Spleen (tissue), 11 donors: Measurements from ENCODE around the gene ANKFY1. TPM values are rescaled to one million over a fixed set of nuclear protein-coding genes. Genes with fewer than 3 reads are reported as not detected.
A peak's percentile ranks its signal among the peaks of the same experiment; 100 is the strongest.

Experiments used
- DNase-seq: peaks from one replicate; pipeline ENCODE4 v3.0.0-alpha.2; 2020
- H3K27ac ChIP-seq, 8 donors: fragments of 200-600 bp; sonication (generic) in 7 of 8; 1 replicate in 4 of 8; 2 replicates in 4 of 8; pipeline versions ENCODE4 v1.5.0 to v1.8.0; 2016 to 2021; ENCODE audit warnings: inconsistent platforms in 4 of 8, mild to moderate bottlenecking in 4 of 8, moderate library complexity in 1 of 8
- H3K27me3 ChIP-seq, 7 donors: fragments of 200-600 bp; sonication (generic) in 6 of 7; replicated peaks in 1 of 7; 1 replicate in 4 of 7; 2 replicates in 3 of 7; pipeline versions ENCODE4 v1.5.0 to v1.8.0; 2016 to 2021; ENCODE audit warnings: inconsistent platforms in 3 of 7, mild to moderate bottlenecking in 1 of 7
- H3K36me3 ChIP-seq, 6 donors: fragments of 200-600 bp; sonication (generic) in 5 of 6; 1 replicate in 4 of 6; 2 replicates in 2 of 6; pipeline versions ENCODE4 v1.5.0 to v1.8.0; 2016 to 2021; ENCODE audit warnings: inconsistent platforms in 2 of 6
- H3K4me1 ChIP-seq, 6 donors: fragments of 200-600 bp; sonication (generic) in 5 of 6; 1 replicate in 3 of 6; 2 replicates in 3 of 6; pipeline versions ENCODE4 v1.5.0 to v1.8.0; 2016 to 2021; ENCODE audit warnings: inconsistent platforms in 3 of 6
- H3K4me3 ChIP-seq, 8 donors: fragments of 200-600 bp; sonication (generic) in 7 of 8; 1 replicate in 4 of 8; 2 replicates in 4 of 8; pipeline versions ENCODE4 v1.5.0 to v1.8.0; 2016 to 2021; ENCODE audit warnings: inconsistent platforms in 4 of 8, mild to moderate bottlenecking in 4 of 8, moderate library complexity in 2 of 8
- H3K9me3 ChIP-seq, 8 donors: fragments of 200-600 bp; sonication (generic) in 7 of 8; 1 replicate in 4 of 8; 2 replicates in 4 of 8; pipeline versions ENCODE4 v1.5.0 to v1.8.0; 2016 to 2021; ENCODE audit warnings: inconsistent platforms in 4 of 8
- CTCF ChIP-seq, 11 experiments: fragments of 200-600 bp in 7 of 11; fragments of 450-650 bp in 4 of 11; sonication (generic) in 4 of 11; IDR thresholded peaks in 8 of 11; conservative IDR thresholded peaks in 3 of 11; 1 replicate in 7 of 11; 2 replicates in 4 of 11; pipeline versions ENCODE4 v1.4.0 to v1.8.0; 2016 to 2021; ENCODE audit warnings: antibody characterized with exemption in 11 of 11, inconsistent platforms in 4 of 11, mild to moderate bottlenecking in 1 of 11
- POLR2A ChIP-seq, 3 donors: fragments of 450-650 bp; IDR thresholded peaks; one replicate each; pipeline ENCODE4 v1.5.1; 2017; ENCODE audit warnings: antibody characterized with exemption in 3 of 3, mild to moderate bottlenecking in 1 of 3
- POLR2AphosphoS5 ChIP-seq, 3 donors: sonication (generic); formaldehyde crosslinking; IDR thresholded peaks; one replicate each; pipeline ENCODE4 v1.5.1; 2017; ENCODE audit warnings: antibody characterized with exemption in 3 of 3
- WGBS, 5 donors: extraction: QIAGEN DNeasy Blood & Tissue Kit in 3 of 5; methylation state at CpG; one replicate each; pipeline versions ENCODE4 v1.1.5 to v1.1.7; 2013 to 2018; 5-methylcytosine and 5-hydroxymethylcytosine counted together
- intact Hi-C: fragments of 100-400 bp; cut with DNase I; formaldehyde crosslinking; loops from one replicate; pipeline ENCODE4 v1.15.0; 2023; ENCODE audit warnings: low total_unique reads
- polyA plus RNA-seq, 3 donors: library from polyadenylated mRNA; stranded (reverse); fragments of 200-250 nt; gene quantifications; one replicate each; pipeline ENCODE4 v1.2.1, GENCODE V29; 2013
- total RNA-seq, 7 donors: library from RNA; depleted of rRNA in 3 of 7; stranded (reverse); fragments of >200 nt in 3 of 7; fragmentation: NEBNext Ultra II Directional in 4 of 7; extraction: Animal tissue kit (Norgen Biotek cat#: 25700) in 4 of 7; gene quantifications; one replicate each; pipeline versions ENCODE4 v1.1.0 to v1.2.1, GENCODE V29; 2016 to 2021
- donor health status: healthy with polysubstance abuse.
- donor health status: DM: no; HTN: no; CAD: no; lungs with moderate emphysema.
- donor health status: DM: no; HTN: no; CAD: no.
- donor health status: Bipolar disorder and iron deficiency.
- donor health status: healthy.
- donor health status: DM: no; HTN: no; CAD: no.
- donor health status: DM: yes; HTN: yes; CAD: no.

ANKFY1 gene
- total and polyA plus RNA-seq, 10 donors: 6.1 to 81.5 (median 51.7) TPM

- 81 to 93% (median 92%) methylated on average over 8 of the region's 8 CpGs for WGBS, 5 donors
- peaks cover 0 to 31% (median 0%) of the 10 kb centered on the region in 6 donors for H3K36me3 ChIP-seq
- TF ChIP-seq POLR2A (IDR thresholded peaks at IDR 0.05): no peak
- TF ChIP-seq POLR2AphosphoS5 (IDR thresholded peaks at IDR 0.05): no peak
- no peak for TF ChIP-seq CTCF (IDR thresholded peaks at IDR 0.05 in 8 of 11, conservative IDR thresholded peaks at IDR 0.05 in 3 of 11)
- H3K9me3 ChIP-seq: no peaks in the 10 kb centered on the region
- H3K4me3 ChIP-seq: no peak overlapping the region
- H3K27me3 ChIP-seq: no peaks in the 10 kb centered on the region
- no peak overlapping the region for H3K27ac ChIP-seq
- no peak for DNase-seq
- H3K4me1 ChIP-seq: peaks cover 0 to 29% (median 13%) of the 10 kb centered on the region in 6 donors
- intact Hi-C loops: no loop called here
Measured at GRCh38 chr17:4147751-4148310, 115.9 kb downstream of the ANKFY1 start.

- H3K4me3 ChIP-seq: no peak overlapping the region
- 51 to 89% (median 67%) methylated on average over 5 of the region's 5 CpGs for WGBS, 5 donors
- intact Hi-C loops: no loop called here
Measured at GRCh38 chr17:4146641-4147040, 117.1 kb downstream of the ANKFY1 start.

GRCh38 chr17:4144422-4144747 is 119.4 kb downstream of the ANKFY1 start:
- WGBS, 5 donors: 60 to 70% (median 68%) methylated on average over 3 of the region's 3 CpGs
- Histone ChIP-seq H3K4me3 (peak overlapping the region in 7 of 8 donors; percentile 85 to 100 (median 98)), H3K27ac (peak overlapping the region; percentile 93 to 100 (median 100)), H3K4me1 (peaks cover 14 to 52% (median 44%) of the 10 kb centered on the region in 6 donors), H3K9me3 (no peaks in the 10 kb centered on the region), H3K27me3 (no peaks in the 10 kb centered on the region), H3K36me3 (peaks cover 0 to 16% (median 0%) of the 10 kb centered on the region in 6 donors)
- no peak for DNase-seq
- intact Hi-C loops: no loop called here
- no peak for TF ChIP-seq CTCF (IDR thresholded peaks at IDR 0.05 in 8 of 11, conservative IDR thresholded peaks at IDR 0.05 in 3 of 11)
- no peak for TF ChIP-seq POLR2AphosphoS5 (IDR thresholded peaks at IDR 0.05)
- no peak for TF ChIP-seq POLR2A (IDR thresholded peaks at IDR 0.05)

More at GRCh38 chr17:4146641-4147040, 117.1 kb downstream of the ANKFY1 start:
- Histone ChIP-seq H3K9me3 (no peaks in the 10 kb centered on the region), H3K27me3 (no peaks in the 10 kb centered on the region), H3K36me3 (peaks cover 0 to 20% (median 0%) of the 10 kb centered on the region in 6 donors), H3K4me1 (peaks cover 3 to 38% (median 21%) of the 10 kb centered on the region in 6 donors), H3K27ac (peak overlapping the region in 1 of 8 donors; percentile 19)
- no peak for DNase-seq
- TF ChIP-seq POLR2A (IDR thresholded peaks at IDR 0.05): no peak
- TF ChIP-seq POLR2AphosphoS5 (IDR thresholded peaks at IDR 0.05): no peak
- no peak for TF ChIP-seq CTCF (IDR thresholded peaks at IDR 0.05 in 8 of 11, conservative IDR thresholded peaks at IDR 0.05 in 3 of 11)

GRCh38 chr17:4143563-4144421 is 120.0 kb downstream of the ANKFY1 start:
- intact Hi-C loops: no loop called here
- WGBS, 5 donors: 1 to 3% (median 1%) methylated on average over 51 to 69 of the region's 69 CpGs
- H3K36me3 ChIP-seq: peaks cover 0 to 20% (median 0%) of the 10 kb centered on the region in 6 donors
- H3K9me3 ChIP-seq: no peaks in the 10 kb centered on the region
- peak; percentile 98 for DNase-seq
- peak overlapping the region; percentile 93 to 100 (median 100) for H3K27ac ChIP-seq
- peak in 1 of 11 experiments; percentile 32 for TF ChIP-seq CTCF (IDR thresholded peaks at IDR 0.05 in 8 of 11, conservative IDR thresholded peaks at IDR 0.05 in 3 of 11)
- peak; percentile 91 to 97 (median 97) for TF ChIP-seq POLR2AphosphoS5 (IDR thresholded peaks at IDR 0.05)
- peak; percentile 61 to 75 (median 65) for TF ChIP-seq POLR2A (IDR thresholded peaks at IDR 0.05)
- H3K4me3 ChIP-seq: peak overlapping the region; percentile 85 to 100 (median 98)
- no peaks in the 10 kb centered on the region for H3K27me3 ChIP-seq
- H3K4me1 ChIP-seq: peaks cover 17 to 58% (median 50%) of the 10 kb centered on the region in 6 donors
